ENCODE results near the gene CCDC90B.
A peak's percentile ranks its signal among the peaks of the same experiment; 100 is the strongest.

The CCDC90B gene

GRCh38 chr11:83285151-83285770 lies 906 bp downstream of the CCDC90B start:
- no peak for TF ChIP-seq CTCF (IDR thresholded peaks at IDR 0.05)
- Histone ChIP-seq H3K4me3 (peak overlapping the region; percentile 80), H3K27ac (peak overlapping the region; percentile 96 to 97)
- no peak for DNase-seq (ENCODE audit: low spot score)

- peak overlapping the region; percentile 80 for H3K4me3 ChIP-seq
- peak overlapping the region; percentile 96 to 97 for H3K27ac ChIP-seq
- no peak for DNase-seq (ENCODE audit: low spot score)
- no peak for TF ChIP-seq CTCF (IDR thresholded peaks at IDR 0.05)
Observed at GRCh38 chr11:83284501-83285150, 1.5 kb downstream of the CCDC90B start.

- no peak overlapping the region for H3K27ac ChIP-seq
- TF ChIP-seq CTCF (IDR thresholded peaks at IDR 0.05) = no peak
- H3K4me3 ChIP-seq = peak overlapping the region; percentile 12
- no peak for DNase-seq (ENCODE audit: low spot score)
Observed at GRCh38 chr11:83282084-83282716, 4.0 kb downstream of the CCDC90B start.

- no peak overlapping the region for H3K4me3 ChIP-seq
- no peak overlapping the region for H3K27ac ChIP-seq
- TF ChIP-seq CTCF (IDR thresholded peaks at IDR 0.05) = no peak
- no peak for DNase-seq (ENCODE audit: low spot score)
Observed at GRCh38 chr11:83280256-83280655, 5.9 kb downstream of the CCDC90B start.

GRCh38 chr11:83278351-83278750 lies 7.8 kb downstream of the CCDC90B start:
- TF ChIP-seq CTCF (IDR thresholded peaks at IDR 0.05) = no peak
- DNase-seq (ENCODE audit: low spot score) = no peak
- Histone ChIP-seq H3K27ac (no peak overlapping the region), H3K4me3 (no peak overlapping the region)

GRCh38 chr11:83275888-83276641 lies 10.1 kb downstream of the CCDC90B start:
- H3K27ac ChIP-seq = no peak overlapping the region
- no peak for TF ChIP-seq CTCF (IDR thresholded peaks at IDR 0.05)
- no peak overlapping the region for H3K4me3 ChIP-seq
- DNase-seq (ENCODE audit: low spot score) = no peak
